OCI-LY7 (cell line): ENCODE results near the gene KRTAP5-4.

Source experiments
- CTCF ChIP-seq: fragments of 200-600 bp; sonication (generic); conservative IDR thresholded peaks from 2 replicates; pipeline ENCODE4 v1.5.1; 2014; ENCODE audit warnings: mild to moderate bottlenecking, antibody characterized with exemption, low read length, moderate library complexity, mixed read lengths
- EZH2phosphoT487 ChIP-seq: fragments of 200-600 bp; sonication (generic); IDR thresholded peaks from 2 replicates; pipeline ENCODE4 v1.6.1; 2018; ENCODE audit warnings: low read depth, borderline replicate concordance, mild to moderate bottlenecking, mixed run types, antibody characterized with exemption, low read length, moderate library complexity, mixed read lengths

- TF ChIP-seq CTCF, result no peak
- TF ChIP-seq EZH2phosphoT487, result no peak
These were observed 9.2 kb upstream of the KRTAP5-4 start for GRCh38 chr11:1631066-1631568.
